HUES48 (cell line): Measurements from ENCODE around the gene YAF2.
"Not testable (repeated sequence)": the region's sequence is repeated elsewhere in the genome, so short reads cannot be mapped to it uniquely, and the experiment has no call there.

Source experiments
- H3K27ac ChIP-seq: one replicate; pipeline ENCODE4 v1.7.0; 2013; ENCODE audit warnings: low read depth, low read length, inconsistent platforms
- H3K27me3 ChIP-seq: 2 replicates; pipeline ENCODE4 v1.6.1; 2013; ENCODE audit warnings: mild to moderate bottlenecking, low read length; ENCODE audit not compliant: control insufficient read depth, insufficient read depth
- H3K36me3 ChIP-seq: 2 replicates; pipeline ENCODE4 v1.6.1; 2013; ENCODE audit warnings: low read length; ENCODE audit not compliant: control insufficient read depth, insufficient read depth
- H3K4me1 ChIP-seq: 2 replicates; pipeline ENCODE4 v1.6.1; 2013; ENCODE audit warnings: mild to moderate bottlenecking, low read length; ENCODE audit not compliant: control insufficient read depth, insufficient read depth
- H3K4me3 ChIP-seq: 2 replicates; pipeline ENCODE4 v1.5.1; 2013; ENCODE audit warnings: mild to moderate bottlenecking, low read depth, low read length
- H3K9ac ChIP-seq: 2 replicates; pipeline ENCODE4 v1.6.1; 2013; ENCODE audit warnings: mild to moderate bottlenecking, low read depth, low read length, moderate library complexity
- H3K9me3 ChIP-seq: 2 replicates; pipeline ENCODE4 v1.6.1; 2013; ENCODE audit warnings: low read length; ENCODE audit not compliant: control insufficient read depth, insufficient read depth

YAF2 gene

GRCh38 chr12:42196723-42197603 lies 41.1 kb downstream of the YAF2 start:
- no peaks in the 10 kb centered on the region for H3K27me3 ChIP-seq
- no peak overlapping the region for H3K27ac ChIP-seq
- no peak overlapping the region for H3K4me3 ChIP-seq
- no peaks in the 10 kb centered on the region for H3K4me1 ChIP-seq
- no peaks in the 10 kb centered on the region for H3K36me3 ChIP-seq
- H3K9ac ChIP-seq, result no peak overlapping the region
- no peaks in the 10 kb centered on the region for H3K9me3 ChIP-seq

GRCh38 chr12:42192686-42193085 lies 45.4 kb downstream of the YAF2 start:
- Histone ChIP-seq H3K27ac (no peak overlapping the region), H3K4me1 (no peaks in the 10 kb centered on the region), H3K4me3 (no peak overlapping the region), H3K9me3 (no peaks in the 10 kb centered on the region), H3K27me3 (no peaks in the 10 kb centered on the region), H3K9ac (no peak overlapping the region), H3K36me3 (no peaks in the 10 kb centered on the region)

- Histone ChIP-seq H3K9me3 (no peaks in the 10 kb centered on the region), H3K4me1 (no peaks in the 10 kb centered on the region), H3K4me3 (no peak overlapping the region), H3K27ac (no peak overlapping the region), H3K36me3 (no peaks in the 10 kb centered on the region), H3K9ac (no peak overlapping the region), H3K27me3 (no peaks in the 10 kb centered on the region)
Measured at GRCh38 chr12:42192258-42192657, 45.8 kb downstream of the YAF2 start.

- no peak overlapping the region for H3K4me3 ChIP-seq
- H3K27me3 ChIP-seq, result no peaks in the 10 kb centered on the region
- no peaks in the 10 kb centered on the region for H3K4me1 ChIP-seq
- H3K27ac ChIP-seq, result no peak overlapping the region
- no peaks in the 10 kb centered on the region for H3K36me3 ChIP-seq
- no peak overlapping the region for H3K9ac ChIP-seq
- no peaks in the 10 kb centered on the region for H3K9me3 ChIP-seq
Measured at GRCh38 chr12:42190376-42190775, 47.7 kb downstream of the YAF2 start.

- H3K36me3 ChIP-seq, H3K4me1 ChIP-seq, H3K27ac ChIP-seq, H3K4me3 ChIP-seq, H3K27me3 ChIP-seq, H3K9me3 ChIP-seq, H3K9ac ChIP-seq: not testable (repeated sequence)
Measured at GRCh38 chr12:42188275-42188674, 49.8 kb downstream of the YAF2 start.

- Histone ChIP-seq H3K9ac (no peak overlapping the region), H3K9me3 (no peaks in the 10 kb centered on the region), H3K27me3 (no peaks in the 10 kb centered on the region), H3K36me3 (no peaks in the 10 kb centered on the region), H3K4me1 (no peaks in the 10 kb centered on the region), H3K27ac (no peak overlapping the region), H3K4me3 (no peak overlapping the region)
Measured at GRCh38 chr12:42187799-42188198, 50.2 kb downstream of the YAF2 start.

- Histone ChIP-seq H3K4me3 (no peak overlapping the region), H3K36me3 (no peaks in the 10 kb centered on the region), H3K27ac (no peak overlapping the region), H3K9me3 (no peaks in the 10 kb centered on the region), H3K27me3 (no peaks in the 10 kb centered on the region), H3K9ac (no peak overlapping the region), H3K4me1 (no peaks in the 10 kb centered on the region)
Measured at GRCh38 chr12:42186793-42187192, 51.3 kb downstream of the YAF2 start.

- H3K9ac ChIP-seq, result no peak overlapping the region
- H3K4me3 ChIP-seq, result no peak overlapping the region
- no peaks in the 10 kb centered on the region for H3K9me3 ChIP-seq
- 0 out of 2 replicates have a peak, but pooled peaks cover 9% of the 10 kb centered on the region for H3K4me1 ChIP-seq
- H3K27me3 ChIP-seq, result no peaks in the 10 kb centered on the region
- H3K27ac ChIP-seq, result no peak overlapping the region
- H3K36me3 ChIP-seq, result no peaks in the 10 kb centered on the region
Measured at GRCh38 chr12:42182394-42182793, 55.7 kb downstream of the YAF2 start.

- Histone ChIP-seq H3K36me3 (no peaks in the 10 kb centered on the region), H3K27me3 (no peaks in the 10 kb centered on the region), H3K9me3 (no peaks in the 10 kb centered on the region), H3K4me3 (no peak overlapping the region), H3K27ac (no peak overlapping the region), H3K4me1 (0 out of 2 replicates have a peak, but pooled peaks cover 10% of the 10 kb centered on the region), H3K9ac (no peak overlapping the region)
Measured at GRCh38 chr12:42180990-42181596, 57.0 kb downstream of the YAF2 start.

- no peak overlapping the region for H3K4me3 ChIP-seq
- no peak overlapping the region for H3K9ac ChIP-seq
- H3K36me3 ChIP-seq, result no peaks in the 10 kb centered on the region
- peaks cover 3% of the 10 kb centered on the region; the same call in 1 of the 2 replicates for H3K9me3 ChIP-seq
- H3K27ac ChIP-seq, result no peak overlapping the region
- H3K4me1 ChIP-seq, result 0 out of 2 replicates have a peak, but pooled peaks cover 10% of the 10 kb centered on the region
- H3K27me3 ChIP-seq, result no peaks in the 10 kb centered on the region
Measured at GRCh38 chr12:42178101-42178500, 59.9 kb downstream of the YAF2 start.

- H3K4me1 ChIP-seq, result 0 out of 2 replicates have a peak, but pooled peaks cover 10% of the 10 kb centered on the region
- no peaks in the 10 kb centered on the region for H3K27me3 ChIP-seq
- no peak overlapping the region for H3K4me3 ChIP-seq
- H3K9ac ChIP-seq, result no peak overlapping the region
- no peak overlapping the region for H3K27ac ChIP-seq
- H3K9me3 ChIP-seq, result peaks cover 3% of the 10 kb centered on the region; the same call in 1 of the 2 replicates
- no peaks in the 10 kb centered on the region for H3K36me3 ChIP-seq
Measured at GRCh38 chr12:42174978-42175377, 63.1 kb downstream of the YAF2 start.
